Loucy (cell line): ENCODE data around the gene ARID1B.

Source experiments
- EZH2phosphoT487 ChIP-seq: fragments of 200-600 bp; IDR thresholded peaks from 2 replicates; pipeline ENCODE4 v1.6.1; 2018; ENCODE audit warnings: antibody characterized with exemption, mild to moderate bottlenecking, moderate library complexity, borderline replicate concordance
- TF ChIP-seq, protein P1 (sequence below): fragments of 200-600 bp; sonication (generic); conservative IDR thresholded peaks from 2 replicates; pipeline ENCODE4 v1.5.1; 2014; ENCODE audit warnings: mild to moderate bottlenecking, antibody characterized with exemption, low read length

DNA sequence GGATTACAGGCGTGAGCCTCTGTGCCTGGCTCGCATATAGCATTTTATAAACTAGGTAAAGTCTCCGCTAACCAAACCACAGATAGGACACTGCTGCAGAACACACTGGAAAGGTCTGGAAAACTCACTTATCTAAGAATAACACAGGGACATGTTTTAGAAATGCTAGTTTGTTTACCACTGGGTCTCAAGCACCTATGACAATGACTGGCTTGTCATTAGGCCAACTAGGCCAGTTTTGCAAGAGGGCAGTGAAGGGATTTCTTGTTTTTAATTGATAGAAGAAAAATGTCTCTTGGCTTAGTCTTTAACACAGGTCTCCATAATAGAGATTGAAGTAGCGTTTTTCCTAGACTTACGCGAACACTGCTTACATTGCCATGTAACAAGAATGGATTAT is 344.7 kb downstream of the ARID1B start:
- TF ChIP-seq, protein P1, sequence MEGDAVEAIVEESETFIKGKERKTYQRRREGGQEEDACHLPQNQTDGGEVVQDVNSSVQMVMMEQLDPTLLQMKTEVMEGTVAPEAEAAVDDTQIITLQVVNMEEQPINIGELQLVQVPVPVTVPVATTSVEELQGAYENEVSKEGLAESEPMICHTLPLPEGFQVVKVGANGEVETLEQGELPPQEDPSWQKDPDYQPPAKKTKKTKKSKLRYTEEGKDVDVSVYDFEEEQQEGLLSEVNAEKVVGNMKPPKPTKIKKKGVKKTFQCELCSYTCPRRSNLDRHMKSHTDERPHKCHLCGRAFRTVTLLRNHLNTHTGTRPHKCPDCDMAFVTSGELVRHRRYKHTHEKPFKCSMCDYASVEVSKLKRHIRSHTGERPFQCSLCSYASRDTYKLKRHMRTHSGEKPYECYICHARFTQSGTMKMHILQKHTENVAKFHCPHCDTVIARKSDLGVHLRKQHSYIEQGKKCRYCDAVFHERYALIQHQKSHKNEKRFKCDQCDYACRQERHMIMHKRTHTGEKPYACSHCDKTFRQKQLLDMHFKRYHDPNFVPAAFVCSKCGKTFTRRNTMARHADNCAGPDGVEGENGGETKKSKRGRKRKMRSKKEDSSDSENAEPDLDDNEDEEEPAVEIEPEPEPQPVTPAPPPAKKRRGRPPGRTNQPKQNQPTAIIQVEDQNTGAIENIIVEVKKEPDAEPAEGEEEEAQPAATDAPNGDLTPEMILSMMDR: no peak
- no peak for TF ChIP-seq EZH2phosphoT487
